GM21723 (cell line): ENCODE data around the gene LRRC8B.
"Not testable (repeated sequence)": the region's sequence is repeated elsewhere in the genome, so short reads cannot be mapped to it uniquely, and the experiment has no call there.

Experiments used
- ATAC-seq: cut with Tn5 transposase; IDR thresholded peaks from one replicate; pipeline ENCODE4 v1.9.1; 2021; ENCODE audit warnings: mild to moderate bottlenecking, moderate library complexity; ENCODE audit not compliant: unreplicated experiment

LRRC8B gene

DNA sequence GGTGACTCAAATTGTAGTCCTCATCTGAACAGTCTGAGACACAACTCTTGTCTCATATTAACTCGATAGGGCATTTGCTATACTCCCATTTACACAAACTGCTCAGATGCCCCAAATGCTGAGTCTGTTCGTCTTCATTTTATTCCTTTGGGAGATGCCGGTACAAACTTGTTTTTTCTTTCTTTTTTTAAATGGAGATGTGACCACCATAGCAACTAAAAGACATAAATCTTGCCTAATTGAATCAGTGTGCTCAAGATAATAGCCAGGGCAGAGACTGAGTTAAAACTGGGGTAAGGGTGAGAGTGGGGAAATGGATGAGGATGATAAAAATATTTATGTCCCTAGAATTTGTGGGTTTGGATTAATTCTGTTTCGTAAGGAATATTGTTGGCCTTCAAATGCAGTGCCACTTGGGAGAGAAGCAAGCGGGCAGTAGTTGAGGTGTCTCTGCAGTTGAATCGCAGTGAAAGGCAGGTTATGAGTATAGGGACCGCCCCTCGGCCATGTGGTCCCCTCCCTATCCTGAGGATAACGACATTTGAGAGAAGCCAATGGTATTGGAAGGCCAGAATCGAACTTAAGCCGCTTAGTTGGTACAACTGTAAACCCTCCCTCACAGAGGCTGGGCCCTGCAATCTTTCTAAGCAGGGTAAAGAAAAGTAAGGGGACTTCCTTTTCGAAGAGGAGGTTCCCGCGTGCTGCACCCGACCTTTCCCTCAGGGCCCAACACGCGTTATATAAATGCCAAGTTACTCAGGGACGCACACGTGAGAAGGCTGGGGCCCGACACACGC, 859 bp upstream of the LRRC8B start:
- ATAC-seq, result peak; percentile 33

DNA sequence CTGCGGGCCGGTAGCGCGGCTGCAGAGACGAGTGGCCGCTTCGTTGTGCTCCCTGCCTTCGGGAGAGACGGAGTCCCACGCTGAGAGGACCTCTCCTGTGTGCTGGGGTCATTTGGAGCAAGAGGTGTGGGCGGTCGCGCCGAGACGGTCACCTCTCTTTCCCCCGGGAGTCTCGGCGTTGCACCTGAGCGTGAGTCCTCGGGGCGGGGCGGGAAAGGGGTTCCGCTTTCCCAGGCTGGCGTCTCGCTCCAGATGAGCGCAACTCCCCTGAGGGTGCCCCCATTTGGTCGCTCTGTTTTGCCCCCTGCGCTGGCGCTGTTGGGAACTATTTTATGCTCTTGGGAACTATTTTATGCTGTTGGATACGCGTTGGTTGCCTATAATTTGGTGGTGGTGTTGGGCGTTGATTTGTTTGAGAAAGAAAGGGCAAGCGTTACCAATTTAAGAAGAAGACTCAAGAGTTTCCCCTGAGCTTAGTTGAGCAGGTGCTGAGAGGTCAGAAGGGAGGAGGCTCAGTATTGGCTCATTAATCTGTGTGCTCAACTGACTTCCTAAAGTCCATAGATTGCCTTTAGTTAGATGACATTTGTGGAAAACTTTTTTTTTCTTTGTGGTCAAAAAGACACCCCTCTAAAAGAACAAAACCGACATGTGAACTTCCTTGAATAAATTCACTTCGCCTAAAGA, 683 bp downstream of the LRRC8B start:
- peak; percentile 37 for ATAC-seq

DNA sequence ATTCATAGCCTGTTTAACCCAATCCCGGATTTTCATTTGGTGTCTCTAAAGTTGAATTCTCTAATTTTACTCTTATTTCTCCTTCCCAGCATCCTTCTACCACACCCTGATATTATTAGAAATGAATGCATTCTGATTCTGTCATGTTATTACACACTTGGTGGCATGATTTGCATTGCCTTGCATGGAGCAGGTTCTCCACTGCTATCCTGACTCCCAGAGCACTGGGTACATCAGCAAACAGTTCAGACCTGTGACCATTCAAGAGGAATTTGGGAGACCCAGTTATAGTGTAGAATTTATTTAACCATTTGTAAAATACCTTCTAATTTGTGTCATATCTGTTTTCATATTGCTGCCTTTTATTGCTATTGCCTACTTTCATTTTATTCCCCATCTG, 2.6 kb downstream of the LRRC8B start:
- no peak for ATAC-seq

DNA sequence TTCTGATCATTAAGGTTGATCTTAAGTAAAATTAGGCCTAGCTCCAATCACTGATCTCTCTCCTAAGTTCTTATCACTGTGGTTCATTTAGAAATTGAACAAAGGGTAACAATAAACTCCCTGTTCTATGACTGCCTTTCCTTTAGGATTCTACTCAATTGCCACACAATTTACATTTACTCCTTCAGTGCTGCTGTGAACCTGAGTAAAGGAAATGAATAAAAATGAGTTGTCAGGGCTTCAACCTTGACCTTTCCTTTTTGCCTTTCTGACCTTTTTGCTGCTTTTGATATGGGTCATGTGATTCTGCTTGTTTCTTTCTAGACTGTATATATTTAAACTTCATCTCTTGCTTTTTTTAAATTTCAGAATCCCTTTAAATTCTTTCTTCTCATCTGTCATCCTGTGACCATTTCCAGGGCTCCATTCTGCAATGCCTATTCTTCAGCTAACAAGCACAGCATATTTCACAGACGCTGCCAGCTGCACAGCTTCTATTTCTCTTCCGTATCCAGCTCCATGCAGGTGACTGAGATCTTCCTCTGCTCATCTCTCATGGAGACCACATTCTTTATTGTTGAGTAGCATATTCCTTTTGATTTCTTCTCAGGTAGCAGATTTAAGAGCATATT, 3.2 kb downstream of the LRRC8B start:
- no peak for ATAC-seq

DNA sequence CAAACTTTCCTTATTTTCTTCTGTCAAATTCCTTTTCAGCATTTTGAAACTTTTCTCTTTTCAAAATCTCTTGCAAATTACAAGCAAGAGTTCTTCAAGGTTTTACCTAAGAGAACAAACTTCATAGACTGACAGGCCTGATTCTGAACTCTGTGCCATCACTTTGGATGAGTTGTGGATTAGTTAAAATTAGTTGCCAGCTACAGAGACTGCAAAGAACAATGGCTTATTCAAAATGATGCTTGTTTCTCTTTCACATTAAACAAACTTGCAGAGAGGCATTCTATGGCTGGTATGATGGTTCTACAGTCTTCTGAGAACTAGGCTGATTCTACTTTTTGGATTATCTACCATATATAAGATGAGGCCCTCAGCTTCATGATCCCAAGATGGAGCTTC, 3.8 kb downstream of the LRRC8B start:
- ATAC-seq, result no peak

DNA sequence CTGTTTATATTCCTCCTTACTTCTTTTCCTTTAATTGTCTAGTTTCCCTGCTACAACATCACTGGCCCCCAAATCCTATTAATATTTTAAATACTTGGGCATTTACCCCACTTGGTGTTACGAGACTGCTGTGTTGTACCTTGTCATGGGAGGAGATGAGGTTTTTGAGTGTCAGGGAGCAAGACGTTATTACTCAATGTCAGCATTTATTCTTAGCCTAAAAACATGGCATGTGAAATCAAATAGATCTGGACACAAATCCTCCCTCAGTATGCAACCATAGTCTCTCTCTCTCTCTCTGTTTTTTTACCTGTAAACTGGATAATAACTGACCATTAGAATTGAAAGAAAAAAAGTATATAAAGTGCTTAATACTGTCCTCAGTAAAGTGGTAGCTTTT, 4.6 kb downstream of the LRRC8B start:
- ATAC-seq, result no peak

DNA sequence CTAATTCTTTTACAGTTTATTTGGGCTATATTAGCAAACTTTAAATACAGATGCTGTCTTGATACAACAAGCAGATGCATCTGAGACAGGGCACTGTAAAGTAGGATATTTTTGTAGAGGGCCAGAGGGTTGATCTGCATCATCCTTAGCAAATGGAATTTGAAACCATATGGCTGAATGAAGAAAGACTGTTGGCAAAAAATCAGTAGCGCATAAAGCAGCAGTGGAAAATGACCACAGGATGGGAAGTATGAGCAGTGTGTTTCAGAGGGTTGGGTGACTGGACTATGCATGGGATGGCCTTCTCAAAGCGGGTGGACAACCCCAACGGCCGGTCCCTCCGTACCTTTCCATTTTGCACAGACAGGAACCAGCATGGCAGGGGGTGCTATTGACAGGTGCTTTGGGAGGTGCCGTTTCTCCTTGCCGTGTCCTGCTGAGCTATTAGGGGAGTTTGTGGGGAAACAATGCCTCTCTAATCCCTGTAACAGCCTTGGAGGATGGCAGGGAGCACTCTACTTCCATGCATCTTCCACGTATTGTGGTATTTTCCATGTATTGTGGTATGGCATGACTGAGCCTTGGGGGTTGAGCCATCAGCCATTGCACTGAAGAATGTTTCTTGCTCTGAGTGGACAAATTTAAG, 5.9 kb downstream of the LRRC8B start:
- ATAC-seq, result no peak

DNA sequence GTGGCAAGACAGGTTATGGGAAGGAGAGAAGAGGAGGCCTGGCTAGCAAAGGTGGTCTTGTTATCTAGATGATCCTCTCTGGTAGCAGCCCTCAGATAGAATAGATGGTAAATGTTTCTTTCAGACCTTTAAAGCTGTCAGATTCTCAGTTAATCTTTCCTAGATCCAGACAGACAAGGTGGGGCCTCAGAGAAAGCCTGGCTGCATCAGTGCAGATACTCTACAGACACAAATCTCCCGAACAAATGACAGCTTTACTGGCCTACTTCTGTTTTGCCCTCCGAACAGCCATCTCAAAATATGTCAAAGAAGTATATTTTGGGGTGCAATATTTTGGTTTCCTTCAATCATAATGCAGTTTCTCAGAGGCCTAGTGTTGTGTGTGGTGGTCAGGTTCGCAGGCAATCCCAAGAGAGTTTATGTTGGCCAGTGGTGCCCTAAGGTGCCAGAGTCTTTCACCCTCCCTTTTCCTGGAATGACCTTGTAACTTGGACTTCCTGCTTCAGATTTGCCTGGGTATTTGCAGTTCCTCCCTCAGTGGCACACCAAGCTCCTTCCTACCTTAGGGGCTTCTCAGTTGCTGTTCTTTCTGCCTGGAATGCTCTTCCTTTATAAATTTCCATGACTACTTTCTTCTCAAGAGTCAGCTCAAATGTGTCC, 7.0 kb downstream of the LRRC8B start:
- no peak for ATAC-seq

DNA sequence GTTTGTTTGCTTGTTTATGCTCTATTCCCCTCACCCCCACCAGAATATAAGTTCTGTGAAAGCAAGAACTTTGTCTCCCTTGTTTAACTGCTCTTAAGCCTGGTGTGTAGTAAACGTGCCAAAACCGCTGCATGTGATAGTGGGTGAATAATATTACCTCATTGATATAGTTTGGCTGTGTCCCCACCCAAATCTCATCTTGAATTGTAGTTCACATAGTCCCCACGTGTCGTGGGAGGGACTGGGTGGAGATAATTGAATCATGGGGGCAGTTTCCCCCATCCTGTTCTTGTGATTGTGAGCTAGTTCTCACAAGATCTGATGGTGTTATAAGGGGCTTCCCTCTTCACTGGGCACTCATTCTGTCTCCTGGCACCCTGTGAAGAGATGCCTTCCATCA, 7.6 kb downstream of the LRRC8B start:
- ATAC-seq, result no peak

DNA sequence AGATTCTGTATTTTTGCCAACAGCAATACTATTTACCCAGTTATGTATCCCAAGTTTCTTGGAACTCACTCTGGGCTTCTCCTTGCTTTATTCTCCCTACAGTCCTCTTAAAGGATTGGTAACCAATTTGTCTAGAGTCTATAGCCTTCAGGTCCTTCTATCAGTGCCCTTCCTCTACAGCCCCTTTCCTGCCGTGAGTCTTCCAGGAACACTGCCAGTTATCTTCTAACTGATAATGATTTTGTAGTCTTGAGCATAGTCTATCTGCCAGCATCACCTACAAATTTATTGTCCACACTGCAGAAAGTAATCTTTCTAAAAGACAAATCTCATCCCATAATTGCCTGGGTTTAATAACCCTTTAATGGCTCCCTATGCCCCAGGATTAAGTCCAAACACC, 8.2 kb downstream of the LRRC8B start:
- ATAC-seq, result no peak

DNA sequence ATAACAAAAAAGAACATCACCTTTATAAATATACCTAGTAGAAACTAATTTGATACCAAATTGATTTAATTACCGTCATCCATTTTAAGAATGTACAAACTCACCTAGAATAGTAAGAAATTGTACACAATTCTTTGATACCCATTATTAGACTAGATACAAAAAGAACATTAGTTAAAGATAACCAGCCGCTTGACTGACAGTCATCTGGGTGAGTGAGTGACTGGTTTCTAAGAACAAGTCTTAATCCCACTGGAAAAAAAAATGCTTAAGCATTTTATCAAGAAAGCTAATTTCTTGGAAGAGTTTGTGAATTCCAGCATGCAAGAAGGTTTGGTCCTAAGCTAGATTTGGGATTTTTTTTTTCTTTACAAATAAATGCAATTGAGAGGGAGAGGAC, 10.9 kb downstream of the LRRC8B start:
- no peak for ATAC-seq

DNA sequence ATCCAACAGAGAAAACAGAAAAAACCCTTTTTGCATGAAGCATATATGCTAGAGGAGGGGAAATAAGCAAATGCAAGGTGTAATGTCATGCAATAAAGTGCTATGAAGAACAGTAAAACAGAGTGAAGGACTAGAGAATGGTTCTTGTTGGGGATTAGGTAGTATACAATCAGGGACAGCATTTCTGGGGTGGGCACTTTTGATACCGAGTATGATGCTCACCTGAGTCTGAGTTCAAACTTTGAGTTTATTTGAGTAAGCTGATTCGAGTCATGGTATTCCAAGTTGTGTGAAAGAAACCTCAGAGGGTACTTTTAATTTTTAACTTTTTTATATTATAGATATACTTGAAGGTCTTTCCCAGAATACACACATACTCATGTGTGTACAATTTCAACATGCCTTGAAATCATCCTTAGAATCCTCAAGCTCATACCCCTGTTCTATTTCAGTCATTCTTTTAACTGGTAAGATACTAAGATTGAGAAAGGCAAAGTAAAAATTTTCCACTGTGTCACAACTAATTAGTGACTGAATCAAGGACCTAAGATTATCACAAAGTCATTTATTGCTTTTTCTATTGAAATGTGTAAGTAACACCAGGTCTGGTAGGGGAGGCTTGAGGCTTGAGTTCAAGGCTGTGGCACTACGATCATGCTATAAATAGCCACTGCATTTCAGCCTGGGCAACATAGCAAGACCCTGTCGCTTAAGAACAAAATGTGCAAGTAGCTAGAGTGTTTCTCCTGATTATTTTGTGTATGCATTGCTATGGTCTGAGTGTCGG, 12.1 kb downstream of the LRRC8B start:
- no peak for ATAC-seq

DNA sequence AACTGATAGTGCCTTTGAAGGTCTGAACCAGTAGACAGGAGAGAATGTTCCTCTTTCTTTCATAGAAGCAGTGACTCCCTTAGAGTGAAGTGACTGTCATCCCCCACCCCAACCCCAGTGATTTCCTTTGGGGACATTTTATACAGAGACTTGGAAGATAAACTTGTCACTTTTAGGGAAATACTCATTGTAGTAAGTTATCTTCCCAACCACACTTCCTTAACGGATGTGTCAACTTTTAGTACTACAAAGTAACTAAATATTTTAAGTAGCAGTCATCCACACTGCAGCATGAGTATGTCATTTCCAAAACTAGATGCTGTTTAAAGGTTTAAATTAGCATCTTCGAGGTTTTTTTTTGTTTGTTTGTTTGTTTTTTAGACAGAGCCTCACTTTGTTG, 13.7 kb downstream of the LRRC8B start:
- no peak for ATAC-seq

DNA sequence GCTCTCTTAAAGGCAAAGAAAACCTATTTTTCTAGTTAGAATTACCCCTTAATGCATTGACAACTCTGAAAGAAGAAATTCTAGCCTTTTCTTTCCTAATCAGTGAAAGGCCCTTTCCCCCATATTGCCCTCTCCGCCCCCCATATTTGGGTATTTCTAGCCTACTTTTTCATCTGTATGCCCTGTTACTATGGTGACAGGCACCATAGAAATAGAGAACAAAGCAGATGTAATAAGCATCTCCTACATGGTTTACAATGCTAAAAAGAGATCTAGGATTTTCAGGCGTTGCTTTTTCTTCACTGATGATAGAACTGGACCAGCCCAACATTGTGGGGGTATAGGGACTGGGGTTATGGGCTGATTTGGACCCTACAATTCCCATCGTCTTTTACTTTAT, 14.5 kb downstream of the LRRC8B start:
- no peak for ATAC-seq

DNA sequence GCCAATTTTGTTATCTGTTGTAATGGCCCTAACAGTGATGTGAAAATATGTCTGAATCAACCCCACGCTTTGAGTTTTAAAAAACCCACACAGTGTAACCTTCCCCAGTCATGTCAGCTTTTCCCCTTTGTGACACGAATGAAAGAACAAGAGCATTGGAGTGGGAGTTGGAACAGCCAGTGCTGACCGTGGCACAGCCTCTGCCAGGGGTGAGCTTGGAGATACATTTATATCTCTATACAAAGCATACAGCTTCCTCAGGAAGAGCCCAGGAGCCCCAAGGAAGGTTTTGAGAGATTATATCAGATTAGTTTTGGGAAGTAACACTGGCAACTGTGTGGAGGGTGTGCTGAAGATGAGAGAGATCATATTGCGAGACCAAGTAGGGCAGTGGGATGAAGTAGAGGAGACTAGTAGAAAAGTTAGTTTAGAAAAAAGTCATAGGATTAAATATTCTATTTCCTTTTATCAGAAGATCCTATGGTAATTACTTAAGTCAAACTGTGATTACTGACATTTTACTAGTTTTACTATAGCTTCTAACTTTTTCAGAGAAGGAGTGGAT, 15.9 kb downstream of the LRRC8B start:
- no peak for ATAC-seq

DNA sequence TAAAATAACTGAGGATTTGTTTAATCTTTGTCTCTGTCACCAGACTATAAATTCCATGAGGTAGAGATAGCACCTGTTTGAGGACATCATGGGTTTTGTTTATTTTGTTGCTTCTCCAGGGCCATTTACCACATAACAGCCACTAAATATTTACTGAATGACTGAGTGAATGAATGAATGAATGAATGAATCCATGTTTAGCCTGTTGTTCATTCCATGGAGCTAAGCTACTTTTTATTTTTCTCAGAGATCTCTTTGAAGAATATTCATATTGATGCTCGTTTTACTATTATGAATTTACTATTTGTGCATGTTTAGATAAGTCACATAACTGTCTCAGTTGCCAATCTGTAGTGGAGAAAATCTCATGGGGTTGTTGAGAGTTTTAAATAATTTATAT, 17.7 kb downstream of the LRRC8B start:
- no peak for ATAC-seq

DNA sequence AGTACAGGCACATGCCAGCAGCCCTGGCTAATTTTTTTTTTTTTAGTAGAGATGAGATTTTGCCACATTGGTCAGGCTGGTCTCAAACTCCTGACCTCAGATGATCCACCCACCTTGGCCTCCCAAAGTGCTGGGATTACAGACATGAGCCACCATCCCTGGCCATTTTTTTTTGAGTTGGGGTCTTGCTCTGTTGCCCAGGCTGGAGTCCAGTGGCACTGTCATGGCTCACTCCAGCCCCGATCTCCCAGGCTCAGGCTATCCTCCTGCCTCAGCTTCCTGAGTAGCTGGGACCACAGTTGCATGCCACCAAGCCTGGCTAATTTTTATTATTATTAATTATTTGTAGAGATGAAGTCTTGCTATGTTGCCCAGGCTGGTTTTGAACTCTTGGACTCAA, 19.0 kb downstream of the LRRC8B start:
- ATAC-seq, result not testable (repeated sequence)

DNA sequence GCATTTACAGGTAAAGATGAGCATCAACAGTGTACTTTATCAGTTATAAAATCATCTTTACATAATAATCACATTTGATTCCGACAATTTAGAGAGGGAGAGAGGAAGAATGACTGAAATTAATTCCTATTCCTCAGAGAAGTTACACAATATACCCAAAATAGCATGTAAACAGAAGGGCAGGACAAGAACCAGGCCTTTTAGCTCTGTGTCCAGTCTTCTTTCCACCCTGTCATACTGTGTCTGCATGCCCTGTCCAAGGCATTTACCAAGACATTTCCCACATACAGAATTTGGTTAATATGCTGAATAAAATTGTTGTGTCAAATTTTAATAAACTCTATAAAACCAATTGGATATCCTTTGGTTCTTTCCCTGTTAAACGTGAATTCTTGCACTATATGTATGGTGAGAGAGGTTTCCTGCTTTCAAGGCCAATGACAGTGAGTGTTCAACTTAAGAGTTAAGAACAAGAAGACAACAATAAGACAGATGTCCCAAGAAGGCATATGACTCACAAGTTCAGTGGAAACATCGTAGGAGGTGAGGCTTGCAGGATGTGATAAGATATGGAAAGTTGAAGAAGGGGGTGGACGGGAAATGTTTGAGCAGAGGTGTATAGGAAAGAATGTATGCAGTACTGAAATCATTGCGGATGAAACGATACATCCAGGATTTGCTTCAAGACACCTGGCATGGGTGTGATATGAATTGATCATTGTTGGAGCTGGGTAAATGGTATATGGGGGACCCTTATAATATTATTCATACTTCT, 20.8 kb downstream of the LRRC8B start:
- no peak for ATAC-seq
